GM19193 (cell line): Measurements from ENCODE around the gene POLE.

ENCODE experiments used
- POLR2A ChIP-seq: IDR thresholded peaks from 4 replicates; pipeline ENCODE4 v1.6.1; 2011; ENCODE audit not compliant: insufficient read depth, insufficient read length; ENCODE audit errors: extremely low read depth

POLE gene

DNA sequence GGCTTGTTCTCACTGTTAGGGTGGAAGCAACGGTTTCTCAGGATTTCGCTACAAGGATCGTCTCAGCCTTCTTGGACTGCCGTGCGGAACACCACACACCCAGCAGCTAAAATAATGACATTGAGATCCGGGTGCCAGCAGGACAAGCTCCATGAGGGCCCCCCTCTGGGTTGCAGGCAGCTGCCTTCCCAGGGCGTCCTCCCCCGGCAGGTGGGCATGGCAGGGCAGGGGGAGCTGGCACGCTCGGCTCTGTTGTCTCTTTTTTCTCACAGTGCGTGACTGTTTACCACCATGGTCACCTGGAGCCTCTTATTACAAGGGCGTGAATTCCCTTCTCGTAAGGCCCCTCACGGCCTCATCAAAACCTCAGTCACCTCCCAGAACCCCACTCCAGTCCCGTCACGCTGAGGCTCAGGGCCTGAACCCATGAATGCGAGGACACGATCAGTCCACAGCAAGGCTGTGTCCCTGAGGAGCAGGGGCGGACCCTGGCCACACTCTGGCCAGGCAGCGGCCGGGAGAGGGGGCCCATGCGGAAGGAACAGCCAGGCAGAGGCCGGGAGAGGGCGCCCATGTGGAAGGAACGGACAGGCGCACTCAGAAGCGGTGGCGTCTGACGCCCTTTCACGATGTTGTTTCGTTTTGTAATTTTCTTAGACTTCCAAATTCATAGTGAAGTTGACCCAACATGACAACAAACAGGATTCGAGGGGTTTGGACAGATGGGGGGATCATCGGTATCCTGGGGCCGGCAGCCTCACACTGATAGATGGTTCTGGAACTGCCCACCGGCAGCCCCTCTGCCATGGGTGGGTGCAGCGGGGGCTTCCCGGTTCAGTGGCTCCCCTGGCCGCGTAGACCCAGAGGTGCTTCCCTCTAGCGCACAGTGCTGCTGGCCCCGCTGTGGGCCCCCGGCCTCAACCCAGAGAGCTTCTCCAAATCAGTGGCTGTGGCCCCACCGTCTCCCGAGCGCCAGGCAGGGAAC, 86.8 kb downstream of the POLE start:
- TF ChIP-seq POLR2A: no peak

DNA sequence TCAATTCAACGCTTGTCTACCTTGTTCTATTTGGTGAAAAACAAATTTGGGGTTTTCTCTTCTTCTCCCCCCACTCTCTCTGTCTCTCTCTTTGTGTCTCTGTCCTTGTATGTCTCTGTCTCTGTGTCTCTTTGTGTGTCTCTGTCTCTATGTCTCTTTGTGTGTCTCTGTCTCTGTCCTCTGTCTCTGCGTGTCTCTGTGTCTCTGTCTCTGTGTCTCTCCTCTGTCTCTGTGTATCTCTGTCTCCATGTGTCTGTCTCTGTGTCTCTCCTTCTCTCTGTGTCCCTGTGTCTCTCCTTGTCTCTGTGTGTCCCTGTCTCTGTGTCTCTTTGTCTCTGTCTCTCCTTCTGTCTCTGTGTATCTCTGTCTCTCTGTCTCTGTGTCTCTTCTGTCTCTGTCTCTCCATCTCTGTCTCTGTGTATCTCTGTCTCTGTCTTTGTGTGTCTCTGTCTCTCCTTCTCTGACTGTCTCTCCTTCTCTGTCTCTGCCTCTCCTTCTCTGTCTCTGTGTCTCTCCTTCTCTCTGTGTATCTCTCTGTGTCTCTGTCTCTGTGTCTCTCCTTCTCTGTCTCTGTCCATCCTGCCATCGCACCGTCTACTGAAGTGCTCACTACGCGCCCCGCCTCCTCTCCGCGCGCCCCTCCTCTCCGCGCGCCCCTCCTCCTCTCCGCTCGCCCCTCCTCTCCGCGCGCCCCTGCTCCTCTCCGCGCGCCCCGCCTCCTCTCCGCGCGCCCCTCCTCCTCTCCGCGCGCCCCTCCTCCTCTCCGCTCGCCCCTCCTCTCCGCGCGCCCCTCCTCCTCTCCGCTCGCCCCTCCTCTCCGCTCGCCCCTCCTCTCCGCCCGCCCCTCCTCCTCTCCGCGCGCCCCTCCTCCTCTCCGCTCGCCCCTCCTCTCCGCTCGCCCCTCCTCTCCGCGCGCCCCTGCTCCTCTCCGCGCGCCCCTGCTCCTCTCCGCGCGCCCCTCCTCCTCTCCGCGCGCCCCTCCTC, 89.5 kb downstream of the POLE start:
- TF ChIP-seq POLR2A: no peak

DNA sequence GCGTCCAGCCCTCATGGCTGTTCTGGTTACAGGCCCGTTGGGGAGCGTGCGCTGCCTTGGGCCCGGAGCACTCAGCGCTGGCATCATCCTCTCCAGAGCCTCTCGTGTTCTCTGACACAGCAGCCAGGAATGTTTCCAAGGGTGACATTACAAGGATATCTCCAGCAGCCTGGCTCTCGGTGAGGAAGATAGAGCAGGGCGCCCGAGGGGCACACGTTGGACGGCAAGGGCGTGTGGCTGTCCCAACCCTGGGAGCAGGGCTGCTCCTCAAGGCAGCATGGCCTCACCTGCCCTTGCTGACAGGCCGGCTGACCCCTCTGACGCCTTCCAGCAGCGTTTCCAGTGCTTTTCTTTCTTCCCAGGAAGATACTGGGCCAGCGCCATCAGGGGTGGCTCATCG, 91.1 kb downstream of the POLE start:
- TF ChIP-seq POLR2A: no peak

GRCh38 chr12:132595183-132595582, 92.0 kb downstream of the POLE start:
- TF ChIP-seq POLR2A: no peak

- TF ChIP-seq POLR2A: no peak
Observed at GRCh38 chr12:132593938-132594358, 93.2 kb downstream of the POLE start.

GRCh38 chr12:132593521-132593920, 93.6 kb downstream of the POLE start:
- TF ChIP-seq POLR2A: no peak

DNA sequence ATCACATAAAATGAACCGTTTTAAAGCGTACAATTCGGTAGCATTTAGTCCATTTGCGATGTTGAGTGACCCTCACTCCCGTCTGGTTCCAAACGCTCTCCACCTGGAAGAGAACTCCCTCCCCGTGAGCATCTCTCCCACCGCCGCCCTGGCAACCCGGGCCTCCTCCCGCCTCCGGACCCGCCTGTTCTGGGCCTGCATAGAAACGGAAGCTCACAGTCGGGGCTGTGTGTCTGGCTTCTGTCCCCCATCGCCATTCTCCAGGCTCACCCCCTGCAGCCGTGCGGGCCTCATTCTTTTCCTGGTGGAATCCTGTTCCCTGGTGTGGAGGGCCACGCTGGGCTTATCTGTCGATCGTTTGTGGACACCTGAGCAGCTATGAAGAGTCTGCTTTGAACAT, 94.1 kb downstream of the POLE start:
- no peak for TF ChIP-seq POLR2A

GRCh38 chr12:132592282-132592970, 94.7 kb downstream of the POLE start:
- no peak for TF ChIP-seq POLR2A

DNA sequence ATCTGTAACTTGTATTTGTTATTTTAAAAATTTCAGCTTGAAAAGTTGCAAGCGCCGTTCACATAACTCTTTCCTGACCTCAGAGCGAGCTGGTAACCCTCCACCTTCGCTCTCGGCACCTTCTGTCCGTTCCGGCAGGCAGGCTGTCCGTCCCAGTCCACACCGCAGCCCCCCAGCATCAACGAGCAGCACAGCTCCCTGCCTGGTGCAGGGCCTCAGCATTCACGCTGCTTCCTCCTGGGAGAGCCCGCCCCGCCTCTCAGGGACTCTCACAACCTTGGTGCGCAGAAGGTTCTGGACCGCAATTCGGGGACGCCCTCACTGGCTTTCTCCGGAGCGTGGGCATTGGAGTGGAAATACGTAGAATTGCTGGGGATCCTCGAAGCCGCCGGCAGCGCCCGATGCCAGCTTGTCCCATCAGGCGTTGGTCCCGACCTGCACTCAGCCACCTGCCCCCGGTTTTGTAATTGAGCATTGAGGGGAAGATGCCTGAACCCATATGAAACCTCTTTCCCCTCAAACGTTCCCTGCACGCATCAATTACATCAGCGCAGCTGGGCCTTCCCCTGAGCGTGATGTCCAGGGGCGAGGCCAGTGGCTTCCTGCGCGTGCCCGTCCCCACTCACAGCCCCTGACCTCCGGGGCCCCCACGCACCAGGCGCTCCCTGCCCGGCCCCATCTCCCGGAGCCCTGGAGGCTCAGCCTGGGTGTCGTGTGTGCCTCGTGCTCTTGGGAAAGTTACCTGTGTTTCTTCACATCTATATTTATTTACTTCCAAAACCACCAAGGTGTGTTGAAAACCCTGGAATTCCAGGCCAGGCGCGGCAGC, 95.8 kb downstream of the POLE start:
- no peak for TF ChIP-seq POLR2A

DNA sequence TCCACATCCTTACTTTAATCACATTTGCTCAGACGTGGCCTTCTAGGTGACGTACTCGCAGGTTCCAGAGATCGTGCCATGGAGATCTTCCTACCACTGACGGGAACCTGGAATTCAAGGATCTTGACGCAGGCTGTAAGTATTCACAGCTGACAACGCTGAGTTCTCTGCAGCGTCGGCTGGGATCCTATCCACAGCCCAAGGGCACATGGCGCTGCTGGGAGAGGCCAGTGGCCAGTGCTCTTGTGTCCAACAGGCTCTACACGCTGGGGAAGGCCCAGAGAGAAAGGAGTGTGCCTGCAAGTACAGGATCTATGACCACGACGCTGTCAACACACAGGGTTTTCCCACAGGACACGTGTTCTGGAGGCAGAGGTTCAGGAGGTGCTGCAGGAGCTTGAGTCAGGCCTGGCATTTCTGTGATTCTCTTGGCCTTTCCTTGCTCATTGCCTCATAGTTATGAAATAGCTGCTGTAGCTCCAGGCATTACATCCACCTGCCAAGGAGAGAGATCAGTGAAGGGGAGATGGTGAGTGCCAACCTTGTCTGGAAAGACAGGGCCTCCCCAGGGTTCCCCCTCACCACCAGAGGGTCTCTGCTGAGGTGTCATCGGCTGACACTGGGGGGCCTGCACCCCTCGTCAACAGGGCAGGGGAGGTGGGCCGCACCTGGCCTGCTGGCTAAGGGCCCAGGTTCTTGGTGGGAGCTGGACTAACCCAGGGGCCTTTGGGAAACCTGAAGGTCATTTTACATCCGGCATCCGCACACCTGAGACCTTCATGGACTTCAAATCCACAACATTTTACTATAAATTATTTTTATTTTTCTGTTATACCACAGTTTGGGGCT, 98.1 kb downstream of the POLE start:
- TF ChIP-seq POLR2A: no peak

GRCh38 chr12:132588319-132588718, 98.8 kb downstream of the POLE start:
- no peak for TF ChIP-seq POLR2A

DNA sequence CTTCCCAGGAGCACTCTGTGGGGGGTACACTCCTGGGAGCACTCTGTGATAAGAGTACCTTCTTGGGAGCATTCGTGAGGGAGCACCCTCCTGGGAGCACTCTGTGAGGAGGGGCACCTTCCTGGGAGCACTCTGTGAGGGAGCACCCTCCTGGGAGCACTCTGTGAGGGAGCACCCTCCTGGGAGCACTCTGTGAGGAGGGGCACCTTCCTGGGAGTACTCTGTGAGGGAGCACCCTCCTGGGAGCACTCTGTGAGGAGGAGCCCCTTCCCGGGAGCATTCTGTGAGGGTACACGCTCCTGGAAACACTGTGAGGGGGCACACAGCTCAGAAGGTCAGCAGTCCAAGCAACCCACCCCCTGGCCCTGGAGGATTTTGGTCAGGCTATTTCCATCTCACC, 99.4 kb downstream of the POLE start:
- no peak for TF ChIP-seq POLR2A

GRCh38 chr12:132586929-132587328, 100.2 kb downstream of the POLE start:
- no peak for TF ChIP-seq POLR2A
